ENCODE results near the gene PMPCA. TPM values are rescaled to one million over a fixed set of nuclear protein-coding genes. Genes with fewer than 3 reads are reported as not detected.
"Not testable (repeated sequence)": the region's sequence is repeated elsewhere in the genome, so short reads cannot be mapped to it uniquely, and the experiment has no call there.

The PMPCA gene
- total RNA-seq, 2 experiments from 2014 or later = 69.2 to 73.7 TPM

DNA sequence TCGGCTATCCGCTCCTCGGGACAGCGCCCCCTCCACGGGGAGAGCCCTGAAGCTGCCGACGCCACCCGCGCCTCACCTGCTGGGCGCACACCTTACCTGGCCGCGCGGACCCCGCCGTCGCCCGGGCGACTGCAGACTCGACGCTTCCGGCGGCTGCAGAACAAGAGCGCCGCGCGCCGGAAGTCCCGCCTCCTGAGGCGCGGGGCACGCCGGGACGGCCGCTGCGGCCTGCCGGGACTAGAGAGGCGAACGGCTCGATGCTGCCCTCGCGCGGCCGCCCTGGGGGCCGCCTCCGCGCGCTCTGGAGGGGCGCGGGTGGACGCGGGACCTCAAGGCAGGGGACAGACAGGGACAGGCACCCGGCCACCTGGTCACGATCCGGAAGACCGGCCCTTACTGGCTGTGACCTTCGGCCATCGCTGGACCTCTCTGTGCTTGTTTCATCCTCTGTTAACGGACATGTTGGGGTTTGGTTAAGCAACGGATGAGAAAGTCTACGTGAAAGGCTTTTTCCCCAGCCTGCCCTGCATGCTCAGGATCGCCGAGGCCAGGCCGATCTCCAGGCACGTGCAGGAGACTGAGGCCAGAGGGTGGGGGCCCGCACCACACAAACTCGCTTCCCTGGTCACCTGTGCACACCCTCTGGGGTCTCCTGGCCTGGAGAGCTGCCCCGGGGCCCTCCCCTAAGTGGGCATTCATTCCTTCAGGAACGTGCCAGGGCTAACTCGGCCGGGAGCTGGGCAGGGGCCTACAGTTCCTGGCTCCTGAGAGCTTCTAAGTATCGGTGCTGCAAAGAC, 10.2 kb upstream of the PMPCA start, which contains the start of gene SNAPC4:
Gene SNAPC4 (minus strand): TSS at position 133 of the 797 bp plus-strand sequence. CDS start 1,742 bp downstream, outside the sequence.
- Mint-ChIP-seq H3K36me3 (ENCODE audit: low read depth) (peaks cover 51% of the 10 kb centered on the region), H3K9me3 (no peaks in the 10 kb centered on the region), H3K4me3 (peak within 1 kb of the TSS; percentile 78), H3K27ac (peak within 1 kb of the TSS; percentile 59), H3K4me1 (ENCODE audit: low read depth) (peaks cover 57% of the 10 kb centered on the region), H3K27me3 (ENCODE audit: low read depth) (no peaks in the 10 kb centered on the region)
- CTCF ChIA-PET = interaction anchor here (0.6 to 1.5 kb wide), 8 partner anchors 9 to 483 kb away, joined by 3 to 8 read pairs (median 3); partner anchors contain the start of gene DNLZ
- intact Hi-C loops (cut with micrococcal nuclease) = loop anchor here (1.0 to 5.0 kb wide), 6 partner anchors 10 to 687 kb away; partner anchors contain the start of genes CAMSAP1, ENTR1, MAN1B1 and PMPCA
- DNase-seq = peak; percentile 85

DNA sequence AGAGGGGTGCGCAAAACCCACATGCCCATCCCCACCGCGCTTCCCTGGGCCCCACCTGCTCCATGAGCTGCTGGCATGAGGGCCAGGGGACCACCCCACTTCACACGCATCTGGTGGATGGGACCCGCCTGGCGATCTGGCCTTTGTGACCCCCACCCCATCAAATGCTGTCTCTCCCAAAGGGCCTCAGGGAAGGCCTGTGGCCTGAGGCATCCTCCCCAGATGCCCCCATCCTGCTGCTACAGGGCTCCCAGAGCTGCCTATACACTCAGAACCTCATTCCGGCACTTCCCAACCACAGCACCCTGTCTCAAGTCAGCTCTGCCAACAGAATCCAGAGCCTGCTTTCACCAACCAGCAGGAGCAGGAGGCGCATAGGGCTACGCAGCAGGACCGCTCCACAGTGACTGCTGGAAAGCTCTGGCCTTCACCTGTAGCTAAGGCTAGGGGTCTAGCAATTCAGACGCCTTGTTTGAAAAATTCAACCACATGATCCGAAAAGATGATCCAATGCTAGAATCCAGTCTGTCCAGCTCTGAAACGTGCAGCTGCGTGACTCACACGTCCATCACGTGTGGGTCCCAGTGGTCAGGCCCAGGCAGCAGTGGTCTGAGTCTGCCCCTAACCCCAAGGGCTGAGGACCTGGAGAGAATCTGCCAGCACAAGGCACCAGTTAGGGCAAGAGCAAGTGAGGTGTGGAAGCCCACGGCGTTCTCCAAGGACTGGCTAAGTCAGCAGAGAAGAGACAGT, 9.1 kb upstream of the PMPCA start:
- CTCF ChIA-PET = interaction anchor here (0.6 to 1.2 kb wide), 9 partner anchors 8 to 482 kb away, joined by 3 to 8 read pairs (median 3); no protein-coding TSS in a partner anchor
- Mint-ChIP-seq H3K4me3 (peak overlapping the region; percentile 19), H3K27me3 (ENCODE audit: low read depth) (no peaks in the 10 kb centered on the region), H3K9me3 (no peaks in the 10 kb centered on the region), H3K27ac (peak overlapping the region; percentile 85), H3K36me3 (ENCODE audit: low read depth) (peaks cover 56% of the 10 kb centered on the region), H3K4me1 (ENCODE audit: low read depth) (peaks cover 63% of the 10 kb centered on the region)
- intact Hi-C loops (cut with micrococcal nuclease) = loop anchor here (5.0 kb wide), 4 partner anchors 284 to 686 kb away; partner anchors contain the start of genes CAMSAP1, MAN1B1 and TMEM250
- no peak for DNase-seq

DNA sequence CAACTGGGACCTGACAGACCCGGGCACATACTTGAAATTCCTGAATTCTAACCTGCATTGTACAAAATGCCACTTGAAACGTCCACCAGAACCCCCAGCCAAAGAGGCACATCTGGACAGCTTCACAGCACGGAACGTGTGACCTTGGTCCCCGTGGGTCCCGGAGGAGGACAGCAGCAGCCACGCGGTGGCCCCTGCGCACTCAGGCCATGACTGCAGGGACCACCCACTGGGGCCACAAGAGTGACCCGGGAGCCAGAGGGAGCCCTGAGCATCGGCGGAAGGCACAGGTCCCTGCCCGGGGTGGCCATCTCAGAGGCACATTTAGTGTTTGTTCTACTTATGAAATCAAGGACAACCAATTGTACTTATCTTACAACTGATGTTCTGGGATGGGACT, 8.4 kb upstream of the PMPCA start:
- no peaks in the 10 kb centered on the region for H3K27me3 Mint-ChIP-seq (ENCODE audit: low read depth)
- no peaks in the 10 kb centered on the region for H3K9me3 Mint-ChIP-seq
- peaks cover 65% of the 10 kb centered on the region for H3K4me1 Mint-ChIP-seq (ENCODE audit: low read depth)
- peak overlapping the region; percentile 85 for H3K27ac Mint-ChIP-seq
- intact Hi-C loops (cut with micrococcal nuclease) = loop anchor here (5.0 kb wide), 4 partner anchors 285 to 685 kb away; partner anchors contain the start of genes CAMSAP1, MAN1B1 and TMEM250
- CTCF ChIA-PET = interaction anchor here (1.0 kb wide), 1 partner anchor 90 kb away, joined by 3 read pairs; no protein-coding TSS in a partner anchor
- no peak overlapping the region for H3K4me3 Mint-ChIP-seq
- H3K36me3 Mint-ChIP-seq (ENCODE audit: low read depth) = peaks cover 53% of the 10 kb centered on the region
- DNase-seq = no peak

DNA sequence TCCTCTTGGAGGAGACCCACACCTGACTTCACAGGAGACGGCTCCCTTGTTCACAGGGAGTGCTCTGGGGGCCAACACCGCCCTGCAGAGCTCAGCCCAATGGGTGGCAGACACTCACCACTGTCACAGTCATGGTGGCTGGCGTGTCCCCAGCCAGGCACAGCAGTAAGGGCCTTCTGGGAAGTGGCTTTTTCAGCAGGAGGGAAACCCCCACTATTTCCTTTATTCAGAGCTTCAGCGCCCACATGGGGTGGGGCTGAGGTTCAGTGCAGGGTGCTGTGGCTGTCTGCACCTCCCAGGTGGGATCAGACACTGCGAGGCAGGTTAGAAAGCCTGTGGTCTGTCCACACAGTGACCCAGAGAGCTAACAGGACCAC, 6.9 kb upstream of the PMPCA start:
- Mint-ChIP-seq H3K27me3 (ENCODE audit: low read depth) (no peaks in the 10 kb centered on the region), H3K36me3 (ENCODE audit: low read depth) (peaks cover 58% of the 10 kb centered on the region), H3K4me1 (ENCODE audit: low read depth) (peaks cover 72% of the 10 kb centered on the region), H3K27ac (peak overlapping the region; percentile 98), H3K4me3 (peak overlapping the region; percentile 60), H3K9me3 (no peaks in the 10 kb centered on the region)
- intact Hi-C loops (cut with micrococcal nuclease) = loop anchor here (1.0 to 5.0 kb wide), 7 partner anchors 40 to 684 kb away; partner anchors contain the start of genes CAMSAP1, DNLZ, MAN1B1 and SEC16A
- peak; percentile 90 for DNase-seq
- CTCF ChIA-PET = interaction anchor here (0.6 to 1.4 kb wide), 8 partner anchors 11 to 136 kb away, joined by 3 to 5 read pairs (median 4); no protein-coding TSS in a partner anchor

DNA sequence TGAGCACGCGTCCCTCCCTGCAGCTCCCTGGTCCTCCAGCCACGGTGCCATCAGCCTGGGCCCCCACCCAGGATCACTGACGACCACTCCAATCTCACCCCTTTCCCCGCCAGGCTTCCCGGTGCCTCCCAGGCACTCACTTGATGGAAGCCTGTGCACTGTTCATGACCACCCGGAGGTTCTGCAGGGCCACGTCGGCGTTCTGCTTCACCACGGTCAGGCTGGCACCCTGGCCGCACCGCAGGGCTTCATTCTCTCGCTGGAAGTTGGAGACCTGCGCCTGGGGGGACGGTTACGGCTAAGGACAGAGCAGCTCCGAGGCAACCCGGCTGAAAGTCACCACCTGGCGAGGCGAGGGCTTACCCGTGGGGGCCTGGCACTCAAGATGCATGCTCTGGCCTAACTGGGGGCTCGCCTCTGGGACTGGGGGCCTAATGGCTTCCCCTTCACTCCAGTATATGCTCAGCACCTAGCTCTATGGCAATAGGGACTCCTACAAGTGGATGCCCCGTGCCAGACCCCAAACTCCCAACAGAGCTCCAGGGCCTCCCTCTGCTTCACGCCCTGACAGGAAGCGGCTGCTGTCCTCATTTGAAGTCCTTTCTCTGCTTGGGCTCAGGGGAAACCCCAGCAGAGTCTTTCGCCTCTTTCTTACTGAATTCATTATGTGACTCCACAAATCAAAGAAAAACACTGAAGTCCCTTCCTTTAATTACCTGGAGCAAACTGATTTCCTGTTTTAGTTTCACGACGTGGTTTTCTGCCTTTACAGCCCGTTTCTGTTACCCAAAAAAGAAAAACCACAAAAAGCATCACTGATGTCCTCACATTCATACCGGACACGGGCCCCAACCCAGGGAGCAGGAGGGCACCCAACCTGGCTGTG, 6.3 kb upstream of the PMPCA start:
- peak; percentile 85 for DNase-seq
- H3K4me1 Mint-ChIP-seq (ENCODE audit: low read depth) = peaks cover 72% of the 10 kb centered on the region
- H3K4me3 Mint-ChIP-seq = peak overlapping the region; percentile 60
- CTCF ChIA-PET = interaction anchor here (0.6 to 1.4 kb wide), 7 partner anchors 10 to 135 kb away, joined by 3 to 5 read pairs (median 4); no protein-coding TSS in a partner anchor
- no peaks in the 10 kb centered on the region for H3K27me3 Mint-ChIP-seq (ENCODE audit: low read depth)
- peak overlapping the region; percentile 98 for H3K27ac Mint-ChIP-seq
- H3K9me3 Mint-ChIP-seq = no peaks in the 10 kb centered on the region
- H3K36me3 Mint-ChIP-seq (ENCODE audit: low read depth) = peaks cover 58% of the 10 kb centered on the region
- intact Hi-C loops (cut with micrococcal nuclease) = loop anchor here (1.0 to 5.0 kb wide), 11 partner anchors 35 to 683 kb away; partner anchors contain the start of genes CAMSAP1, DNLZ, INPP5E and MAN1B1

DNA sequence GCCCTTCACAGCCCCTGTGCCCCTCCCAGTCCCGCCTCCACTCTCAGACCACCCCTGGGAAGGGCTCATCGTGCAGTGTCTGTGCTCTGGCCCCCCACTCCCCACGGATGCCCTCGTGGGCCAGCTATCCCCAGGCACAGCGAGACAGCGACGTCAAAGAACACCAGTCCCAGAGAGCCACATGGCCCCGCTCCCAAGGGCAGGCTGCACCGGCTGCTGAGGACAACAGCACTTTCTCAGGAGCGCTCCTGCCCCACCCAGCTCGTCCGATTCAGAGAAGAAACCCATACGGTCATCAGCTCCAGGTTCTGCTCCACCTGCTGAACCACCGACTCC, 5.7 kb upstream of the PMPCA start:
- intact Hi-C loops (cut with micrococcal nuclease) = loop anchor here (1.0 to 5.0 kb wide), 8 partner anchors 34 to 683 kb away; partner anchors contain the start of genes CAMSAP1, INPP5E, MAN1B1 and QSOX2
- peak overlapping the region; percentile 60 for H3K4me3 Mint-ChIP-seq
- H3K27ac Mint-ChIP-seq = peak overlapping the region; percentile 98
- no peak for DNase-seq
- CTCF ChIA-PET = no interaction called here
- H3K4me1 Mint-ChIP-seq (ENCODE audit: low read depth) = peaks cover 76% of the 10 kb centered on the region
- peaks cover 60% of the 10 kb centered on the region for H3K36me3 Mint-ChIP-seq (ENCODE audit: low read depth)
- H3K9me3 Mint-ChIP-seq = no peaks in the 10 kb centered on the region
- no peaks in the 10 kb centered on the region for H3K27me3 Mint-ChIP-seq (ENCODE audit: low read depth)

DNA sequence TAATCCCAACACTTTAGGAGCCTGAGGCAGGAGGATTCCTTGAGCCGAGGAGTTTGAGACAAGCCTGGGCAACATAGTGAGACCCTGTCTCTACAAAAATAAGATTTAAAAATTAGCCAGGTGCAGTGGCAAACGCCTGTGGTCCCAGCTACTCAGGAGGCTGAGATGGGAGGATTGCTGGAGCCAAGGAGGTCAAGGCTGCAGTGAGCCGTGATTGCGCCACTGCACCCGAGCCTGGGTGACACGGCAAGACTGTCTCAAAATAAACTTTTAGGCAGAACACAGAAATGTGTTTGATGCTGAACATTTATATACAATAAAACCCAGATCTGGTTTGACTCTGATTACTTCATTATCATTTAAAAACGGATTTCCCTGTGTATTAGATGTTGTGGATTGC, 5.0 kb upstream of the PMPCA start:
- H3K36me3 Mint-ChIP-seq (ENCODE audit: low read depth) = peaks cover 63% of the 10 kb centered on the region
- H3K27ac Mint-ChIP-seq = peak overlapping the region; percentile 98
- peaks cover 78% of the 10 kb centered on the region for H3K4me1 Mint-ChIP-seq (ENCODE audit: low read depth)
- H3K9me3 Mint-ChIP-seq = no peaks in the 10 kb centered on the region
- no peaks in the 10 kb centered on the region for H3K27me3 Mint-ChIP-seq (ENCODE audit: low read depth)
- CTCF ChIA-PET = no interaction called here
- no peak for DNase-seq
- intact Hi-C loops (cut with micrococcal nuclease) = loop anchor here (2.0 kb wide), 2 partner anchors 33 to 161 kb away; partner anchors contain the start of genes INPP5E and QSOX2
- H3K4me3 Mint-ChIP-seq = no peak overlapping the region

DNA sequence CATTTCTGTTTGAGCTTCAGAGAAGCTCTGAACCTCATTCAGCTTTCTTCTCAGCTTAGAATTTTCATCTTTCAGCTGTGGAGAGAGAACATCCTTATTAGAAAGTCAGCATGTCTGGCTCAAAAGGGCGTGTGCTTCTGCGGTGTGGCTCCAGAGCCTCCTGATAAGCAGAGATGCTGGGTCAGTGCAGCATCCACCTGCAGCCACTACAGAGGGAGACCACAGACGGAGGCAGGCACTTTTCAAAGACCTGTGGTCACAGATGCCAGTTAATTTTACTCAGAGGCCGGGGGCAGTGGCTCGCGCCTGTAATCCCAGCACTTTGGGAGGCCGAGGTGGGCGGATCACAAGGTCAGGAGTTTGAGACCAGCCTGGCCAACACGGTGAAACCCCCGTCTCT, 4.6 kb upstream of the PMPCA start:
- not testable (repeated sequence) for H3K27me3 Mint-ChIP-seq (ENCODE audit: low read depth); DNase-seq; H3K4me3 Mint-ChIP-seq; H3K9me3 Mint-ChIP-seq
- Mint-ChIP-seq H3K4me1 (ENCODE audit: low read depth) (peaks cover 74% of the 10 kb centered on the region), H3K36me3 (ENCODE audit: low read depth) (peaks cover 63% of the 10 kb centered on the region), H3K27ac (peak overlapping the region; percentile 98)
- intact Hi-C loops (cut with micrococcal nuclease) = loop anchor here (2.0 kb wide), 2 partner anchors 33 to 161 kb away; partner anchors contain the start of genes INPP5E and QSOX2
- CTCF ChIA-PET = interaction anchor here (0.6 to 0.9 kb wide), 2 partner anchors 40 to 224 kb away, joined by 3 to 4 read pairs; no protein-coding TSS in a partner anchor

DNA sequence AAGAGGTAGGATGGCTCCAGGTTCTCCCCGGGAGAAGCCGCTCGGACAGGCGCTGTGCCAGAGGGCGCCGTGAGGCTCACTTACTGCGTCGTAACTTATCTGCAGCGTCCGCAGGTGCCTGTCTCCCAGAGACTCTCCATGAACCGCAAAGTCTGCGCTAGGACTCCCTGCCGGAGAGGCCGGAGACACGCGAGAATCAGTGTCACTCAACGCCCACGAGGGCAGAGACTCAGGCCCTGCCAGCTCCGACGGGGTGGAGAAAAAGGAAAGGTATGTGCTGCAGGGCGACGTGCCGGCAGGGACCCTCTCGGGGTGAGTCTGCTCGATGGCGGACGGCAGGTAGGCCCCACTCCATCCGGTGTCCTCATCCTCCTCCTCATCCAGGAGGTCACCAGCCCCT, 3.4 kb upstream of the PMPCA start:
- peak overlapping the region; percentile 30 for H3K27ac Mint-ChIP-seq
- peaks cover 76% of the 10 kb centered on the region for H3K4me1 Mint-ChIP-seq (ENCODE audit: low read depth)
- H3K9me3 Mint-ChIP-seq; H3K27me3 Mint-ChIP-seq (ENCODE audit: low read depth); intact Hi-C loops (cut with micrococcal nuclease); H3K4me3 Mint-ChIP-seq; DNase-seq: not testable (repeated sequence)
- peaks cover 65% of the 10 kb centered on the region for H3K36me3 Mint-ChIP-seq (ENCODE audit: low read depth)
- CTCF ChIA-PET = interaction anchor here (0.9 kb wide), 1 partner anchor 223 kb away, joined by 4 read pairs; no protein-coding TSS in a partner anchor

DNA sequence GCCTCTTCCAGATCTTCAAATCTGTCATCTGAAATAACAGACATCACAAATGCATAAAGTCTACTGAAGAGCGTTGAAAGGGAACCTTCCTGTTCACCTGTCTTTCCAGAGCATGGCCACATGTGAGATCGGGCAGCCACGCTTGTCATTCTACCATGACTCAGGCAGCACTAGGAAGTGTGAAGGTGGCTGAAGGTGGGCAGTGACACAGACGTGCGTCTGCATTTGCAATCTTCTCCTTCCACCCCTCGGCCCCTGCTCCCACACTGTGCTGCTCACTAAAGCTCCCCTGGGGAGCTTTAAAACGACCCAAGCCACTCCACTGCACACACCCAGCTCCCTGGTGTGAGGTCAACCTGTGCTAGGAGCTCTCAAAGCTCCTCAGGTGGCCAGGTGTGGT, 2.5 kb upstream of the PMPCA start:
- H3K9me3 Mint-ChIP-seq = no peaks in the 10 kb centered on the region
- no peaks in the 10 kb centered on the region for H3K27me3 Mint-ChIP-seq (ENCODE audit: low read depth)
- intact Hi-C loops (cut with micrococcal nuclease) = no loop called here
- DNase-seq = peak; percentile 65
- CTCF ChIA-PET = no interaction called here
- peak overlapping the region; percentile 10 for H3K4me3 Mint-ChIP-seq
- H3K27ac Mint-ChIP-seq = peak overlapping the region; percentile 61
- peaks cover 64% of the 10 kb centered on the region for H3K36me3 Mint-ChIP-seq (ENCODE audit: low read depth)
- peaks cover 76% of the 10 kb centered on the region for H3K4me1 Mint-ChIP-seq (ENCODE audit: low read depth)
